Muscle layer of colon (tissue), 2 donors: ENCODE data around the gene ANO3.

Source experiments
- H3K27ac ChIP-seq: one replicate; pipeline ENCODE4 v1.7.0; 2013; ENCODE audit warnings: low read depth, mild to moderate bottlenecking, low read length, moderate library complexity
- H3K27me3 ChIP-seq, 2 donors: one replicate each; pipeline ENCODE4 v1.7.0; 2013; ENCODE audit warnings: low read length in 2 of 2, mild to moderate bottlenecking in 2 of 2; ENCODE audit not compliant: insufficient read depth in 2 of 2, control insufficient read depth in 1 of 2
- H3K36me3 ChIP-seq: one replicate; pipeline ENCODE4 v1.7.0; 2013; ENCODE audit warnings: mild to moderate bottlenecking, low read length; ENCODE audit not compliant: insufficient read depth
- H3K4me1 ChIP-seq: one replicate; pipeline ENCODE4 v1.7.0; 2013; ENCODE audit warnings: mild to moderate bottlenecking, low read length; ENCODE audit not compliant: insufficient read depth
- H3K4me3 ChIP-seq, 2 donors: one replicate each; pipeline ENCODE4 v1.7.0; 2013; ENCODE audit warnings: low read length in 2 of 2, low read depth in 1 of 2, mild to moderate bottlenecking in 1 of 2, moderate library complexity in 1 of 2
- H3K9ac ChIP-seq: one replicate; pipeline ENCODE4 v1.7.0; 2013; ENCODE audit warnings: low read length
- H3K9me3 ChIP-seq: one replicate; pipeline ENCODE4 v1.7.0; 2013; ENCODE audit warnings: mild to moderate bottlenecking, low read length
- donor health status: abdominal sarcoma.
- donor health status: Adenocarcinoma of cecum.

The ANO3 gene

GRCh38 chr11:26365284-26365683, 33.4 kb downstream of the ANO3 start:
- no peak overlapping the region for H3K9ac ChIP-seq
- no peaks in the 10 kb centered on the region for H3K9me3 ChIP-seq
- no peak overlapping the region for H3K4me3 ChIP-seq
- no peaks in the 10 kb centered on the region for H3K36me3 ChIP-seq
- H3K27me3 ChIP-seq, result no peaks in the 10 kb centered on the region
- H3K27ac ChIP-seq, result no peak overlapping the region
- no peaks in the 10 kb centered on the region for H3K4me1 ChIP-seq

- Histone ChIP-seq H3K9ac (no peak overlapping the region), H3K4me3 (no peak overlapping the region), H3K36me3 (no peaks in the 10 kb centered on the region), H3K27me3 (no peaks in the 10 kb centered on the region), H3K27ac (no peak overlapping the region), H3K4me1 (no peaks in the 10 kb centered on the region), H3K9me3 (no peaks in the 10 kb centered on the region)
Measured at GRCh38 chr11:26377619-26378018, 45.7 kb downstream of the ANO3 start.

- H3K4me3 ChIP-seq, result no peak overlapping the region
- H3K27me3 ChIP-seq, result no peaks in the 10 kb centered on the region
- no peak overlapping the region for H3K9ac ChIP-seq
- H3K9me3 ChIP-seq, result no peaks in the 10 kb centered on the region
- no peak overlapping the region for H3K27ac ChIP-seq
- H3K4me1 ChIP-seq, result no peaks in the 10 kb centered on the region
- no peaks in the 10 kb centered on the region for H3K36me3 ChIP-seq
Measured at GRCh38 chr11:26399336-26399735, 67.4 kb downstream of the ANO3 start.

DNA sequence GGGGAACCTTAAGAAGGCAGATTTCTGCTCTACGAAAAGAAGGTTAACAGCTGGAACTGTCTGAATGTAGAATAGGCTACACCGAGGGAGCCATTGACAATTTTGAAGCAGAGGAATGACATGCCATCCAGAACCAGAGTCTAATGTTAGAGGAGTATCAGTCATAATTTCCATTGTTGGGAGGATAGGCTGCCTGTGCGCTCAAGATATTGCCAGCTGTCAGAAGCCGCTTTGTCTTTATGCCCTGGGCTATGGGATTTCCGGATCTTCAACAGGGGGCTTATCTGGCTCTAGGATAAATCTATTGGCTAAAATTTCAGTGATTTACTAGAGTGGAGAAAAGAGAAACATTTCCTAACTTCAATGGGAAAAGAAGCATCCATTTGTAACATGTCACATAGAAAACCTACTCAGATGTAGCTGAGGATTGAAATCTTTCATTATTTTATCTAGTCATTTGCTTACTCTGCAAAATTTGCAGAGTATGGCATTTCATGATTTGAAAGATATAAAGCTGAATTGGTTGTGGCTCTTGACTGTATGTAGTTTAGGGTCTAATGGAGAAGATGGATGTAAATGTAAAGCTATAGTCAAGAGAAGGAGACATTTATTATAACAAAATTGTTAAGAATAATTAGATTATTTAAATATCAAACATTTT, 78.9 kb downstream of the ANO3 start:
- H3K27me3 ChIP-seq, result no peaks in the 10 kb centered on the region
- no peaks in the 10 kb centered on the region for H3K4me1 ChIP-seq
- H3K9me3 ChIP-seq, result no peaks in the 10 kb centered on the region
- no peak overlapping the region for H3K27ac ChIP-seq
- H3K4me3 ChIP-seq, result no peak overlapping the region
- H3K9ac ChIP-seq, result no peak overlapping the region
- no peaks in the 10 kb centered on the region for H3K36me3 ChIP-seq

DNA sequence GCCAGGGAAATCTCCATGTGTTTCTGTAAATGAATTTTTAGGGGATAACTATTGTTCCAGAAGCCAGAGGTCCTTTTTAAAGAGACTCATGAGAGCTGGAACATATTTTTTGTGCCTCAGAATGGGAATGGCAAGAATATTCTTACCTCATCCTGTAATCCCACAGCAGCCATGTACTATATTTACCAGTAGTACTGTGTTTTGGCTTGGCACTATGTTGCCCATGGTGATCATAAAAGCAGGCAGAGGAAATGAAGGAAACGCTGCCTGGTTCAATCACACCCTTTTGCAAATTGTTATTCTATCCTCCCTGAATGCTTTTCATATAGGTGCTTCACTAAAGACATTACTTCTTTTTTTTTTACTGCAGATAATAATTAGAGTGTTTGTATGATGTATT, 81.0 kb downstream of the ANO3 start:
- Histone ChIP-seq H3K4me1 (no peaks in the 10 kb centered on the region), H3K9ac (no peak overlapping the region), H3K4me3 (no peak overlapping the region), H3K27me3 (no peaks in the 10 kb centered on the region), H3K27ac (no peak overlapping the region), H3K36me3 (no peaks in the 10 kb centered on the region), H3K9me3 (no peaks in the 10 kb centered on the region)

DNA sequence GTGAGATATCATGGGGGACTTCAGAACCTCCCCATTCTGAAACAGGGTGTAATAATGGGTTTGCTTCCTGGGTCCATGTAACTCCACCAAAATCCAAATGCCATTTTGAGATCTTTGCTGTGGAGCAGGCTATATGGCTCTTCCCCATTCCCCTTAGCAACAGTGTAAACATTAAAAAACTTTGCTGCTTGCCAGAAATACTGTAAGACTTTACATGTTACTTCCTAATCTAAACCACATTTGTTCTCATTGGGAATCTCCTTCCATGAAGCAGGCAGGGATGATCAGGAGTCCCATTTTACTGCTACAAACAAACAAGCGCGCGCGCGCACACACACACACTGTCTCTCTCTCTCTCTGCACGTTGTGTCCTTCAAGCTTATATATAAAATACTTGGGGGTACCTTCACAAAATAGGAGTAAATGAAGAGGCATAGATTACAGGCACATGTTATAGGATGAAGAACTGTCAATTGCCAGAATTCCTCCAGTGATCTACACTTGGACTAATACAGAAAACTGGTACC, 86.5 kb downstream of the ANO3 start:
- H3K9ac ChIP-seq, result no peak overlapping the region
- no peaks in the 10 kb centered on the region for H3K36me3 ChIP-seq
- H3K4me3 ChIP-seq, result no peak overlapping the region

DNA sequence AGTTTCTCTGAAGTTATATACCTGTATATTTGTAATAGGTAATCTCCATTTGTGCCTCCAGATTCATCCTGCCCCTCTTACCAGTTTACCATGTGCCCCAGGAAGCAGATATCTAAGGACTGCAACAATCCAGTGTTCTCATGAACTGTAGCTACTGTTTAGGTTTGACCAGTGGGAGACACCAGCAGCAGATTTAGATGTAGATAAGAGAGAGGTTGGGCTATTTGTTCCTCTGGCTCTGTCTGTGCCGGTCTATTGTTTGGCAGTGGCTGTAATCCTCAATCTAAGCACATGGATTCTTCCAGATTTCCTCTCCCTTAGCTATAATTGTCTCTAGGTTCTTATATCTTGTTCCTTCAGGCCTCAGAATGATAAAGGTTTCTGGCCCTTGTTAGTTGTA, 88.4 kb downstream of the ANO3 start:
- Histone ChIP-seq H3K36me3 (no peaks in the 10 kb centered on the region), H3K9me3 (no peaks in the 10 kb centered on the region), H3K27me3 (no peaks in the 10 kb centered on the region), H3K4me3 (no peak overlapping the region), H3K9ac (no peak overlapping the region), H3K4me1 (no peaks in the 10 kb centered on the region), H3K27ac (no peak overlapping the region)

More for the DNA sequence above, 86.5 kb downstream of the ANO3 start:
- H3K27ac ChIP-seq, result no peak overlapping the region
- H3K4me1 ChIP-seq, result no peaks in the 10 kb centered on the region
- no peaks in the 10 kb centered on the region for H3K27me3 ChIP-seq
- no peaks in the 10 kb centered on the region for H3K9me3 ChIP-seq

- no peaks in the 10 kb centered on the region for H3K9me3 ChIP-seq
- H3K4me1 ChIP-seq, result no peaks in the 10 kb centered on the region
- H3K4me3 ChIP-seq, result no peak overlapping the region
- H3K36me3 ChIP-seq, result no peaks in the 10 kb centered on the region
- no peak overlapping the region for H3K9ac ChIP-seq
- no peak overlapping the region for H3K27ac ChIP-seq
- no peaks in the 10 kb centered on the region for H3K27me3 ChIP-seq
Measured at GRCh38 chr11:26424255-26424654, 92.3 kb downstream of the ANO3 start.

DNA sequence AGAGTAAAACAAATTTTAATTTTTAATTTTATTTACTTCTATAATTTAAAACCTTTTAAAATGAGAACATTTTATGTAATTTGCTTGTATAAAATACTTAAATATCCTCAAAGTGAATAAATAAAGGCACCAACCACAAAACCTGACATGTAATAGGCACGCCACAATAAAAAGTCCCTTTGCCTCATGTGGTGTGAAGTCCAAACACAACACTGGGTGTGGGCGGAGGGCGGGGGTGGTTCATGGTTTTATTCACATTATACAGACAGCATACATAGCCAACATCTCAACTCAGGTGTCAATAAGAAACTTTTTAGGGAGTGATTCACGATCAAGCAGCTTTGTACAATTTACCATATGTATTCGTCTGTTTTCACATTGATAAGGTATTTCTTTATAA, 107.9 kb downstream of the ANO3 start:
- no peak overlapping the region for H3K27ac ChIP-seq
- H3K27me3 ChIP-seq, result no peaks in the 10 kb centered on the region
- no peaks in the 10 kb centered on the region for H3K9me3 ChIP-seq
- no peak overlapping the region for H3K4me3 ChIP-seq
- H3K9ac ChIP-seq, result no peak overlapping the region
- no peaks in the 10 kb centered on the region for H3K4me1 ChIP-seq
- no peaks in the 10 kb centered on the region for H3K36me3 ChIP-seq

GRCh38 chr11:26442131-26442530, 110.2 kb downstream of the ANO3 start:
- Histone ChIP-seq H3K27me3 (no peaks in the 10 kb centered on the region), H3K27ac (no peak overlapping the region), H3K9ac (no peak overlapping the region), H3K36me3 (no peaks in the 10 kb centered on the region), H3K4me3 (no peak overlapping the region), H3K9me3 (no peaks in the 10 kb centered on the region), H3K4me1 (no peaks in the 10 kb centered on the region)

GRCh38 chr11:26443617-26444016, 111.7 kb downstream of the ANO3 start:
- H3K9ac ChIP-seq, result no peak overlapping the region
- no peaks in the 10 kb centered on the region for H3K4me1 ChIP-seq
- no peaks in the 10 kb centered on the region for H3K36me3 ChIP-seq
- no peak overlapping the region for H3K4me3 ChIP-seq
- no peak overlapping the region for H3K27ac ChIP-seq
- no peaks in the 10 kb centered on the region for H3K9me3 ChIP-seq
- no peaks in the 10 kb centered on the region for H3K27me3 ChIP-seq

- Histone ChIP-seq H3K9me3 (no peaks in the 10 kb centered on the region), H3K36me3 (no peaks in the 10 kb centered on the region), H3K4me1 (no peaks in the 10 kb centered on the region), H3K9ac (no peak overlapping the region), H3K27ac (no peak overlapping the region), H3K4me3 (no peak overlapping the region), H3K27me3 (no peaks in the 10 kb centered on the region)
Measured at GRCh38 chr11:26457636-26458035, 125.7 kb downstream of the ANO3 start.
